ENCODE measurements around the gene MOV10L1.

Gene MOV10L1

GRCh38 chr22:50058061-50058905 is 31.5 kb upstream of the MOV10L1 start, which contains the start of gene TTLL8:
Gene TTLL8, minus strand, starts transcription at chr22:50058298.
- H3F3A ChIP-seq (ENCODE audit: insufficient read depth, low read length) = peaks cover 5% of the 10 kb centered on the region; the same call in 1 of the 2 replicates
- H3K9me2 ChIP-seq (replicated peaks; ENCODE audit: insufficient read depth, low read length) = no peaks in the 10 kb centered on the region
- H3K79me2 ChIP-seq (ENCODE audit: low read length) = no peaks in the 10 kb centered on the region
- H3K27ac ChIP-seq (ENCODE audit: low read length) = peak within 1 kb of the TSS; percentile 34; the same call in 1 of the 2 replicates
- no peak for TF ChIP-seq EZH2 (optimal IDR thresholded peaks at IDR 0.05; ENCODE audit: low read depth, low read length)
- H3K9me3 ChIP-seq (replicated peaks; ENCODE audit: insufficient read depth, low read length) = no peaks in the 10 kb centered on the region
- H3K36me3 ChIP-seq (replicated peaks; ENCODE audit: insufficient read depth, low read length) = no peaks in the 10 kb centered on the region
- H3K4me2 ChIP-seq (ENCODE audit: low read depth, low read length) = peak within 1 kb of the TSS; percentile 63
- no peak within 1 kb of the TSS for H3K9ac ChIP-seq (ENCODE audit: low read length)
- peak within 1 kb of the TSS; percentile 12; the same call in 1 of the 2 replicates for H3K4me3 ChIP-seq (ENCODE audit: low read length)
- peak within 1 kb of the TSS; percentile 58 for H2AFZ ChIP-seq (ENCODE audit: low read length)
- DNase-seq = no peak
- H3K4me1 ChIP-seq (ENCODE audit: low read length) = peaks cover 7% of the 10 kb centered on the region; the same call in 1 of the 2 replicates
- H3K27me3 ChIP-seq (replicated peaks; ENCODE audit: insufficient read depth, low read length) = peaks cover 47% of the 10 kb centered on the region
- H4K20me1 ChIP-seq (ENCODE audit: insufficient read depth, low read length) = no peaks in the 10 kb centered on the region

- peak; percentile 75 for DNase-seq
- peak overlapping the region; percentile 34; the same call in 1 of the 2 replicates for H3K27ac ChIP-seq (ENCODE audit: low read length)
- no peak overlapping the region for H3K9ac ChIP-seq (ENCODE audit: low read length)
- H3F3A ChIP-seq (ENCODE audit: insufficient read depth, low read length) = peaks cover 4% of the 10 kb centered on the region; the same call in 1 of the 2 replicates
- H3K4me3 ChIP-seq (ENCODE audit: low read length) = peak overlapping the region; percentile 12; the same call in 1 of the 2 replicates
- H3K4me1 ChIP-seq (ENCODE audit: low read length) = peaks cover 7% of the 10 kb centered on the region; the same call in 1 of the 2 replicates
- no peaks in the 10 kb centered on the region for H3K9me3 ChIP-seq (replicated peaks; ENCODE audit: insufficient read depth, low read length)
- H2AFZ ChIP-seq (ENCODE audit: low read length) = peak overlapping the region; percentile 58
- peaks cover 49% of the 10 kb centered on the region for H3K27me3 ChIP-seq (replicated peaks; ENCODE audit: insufficient read depth, low read length)
- H3K4me2 ChIP-seq (ENCODE audit: low read depth, low read length) = peak overlapping the region; percentile 63
- no peaks in the 10 kb centered on the region for H4K20me1 ChIP-seq (ENCODE audit: insufficient read depth, low read length)
- H3K79me2 ChIP-seq (ENCODE audit: low read length) = no peaks in the 10 kb centered on the region
- TF ChIP-seq CTCF (IDR thresholded peaks at IDR 0.05; ENCODE audit: low read length) (no peak), EZH2phosphoT487 (IDR thresholded peaks at IDR 0.05; ENCODE audit: low read length) (no peak), EZH2 (optimal IDR thresholded peaks at IDR 0.05; ENCODE audit: low read depth, low read length) (no peak)
- H3K36me3 ChIP-seq (replicated peaks; ENCODE audit: insufficient read depth, low read length) = no peaks in the 10 kb centered on the region
- H3K9me2 ChIP-seq (replicated peaks; ENCODE audit: insufficient read depth, low read length) = no peaks in the 10 kb centered on the region
These were observed 30.6 kb upstream of the MOV10L1 start for GRCh38 chr22:50058906-50059880.

GRCh38 chr22:50059881-50060262 is 29.9 kb upstream of the MOV10L1 start:
- no peak overlapping the region for H3K9ac ChIP-seq (ENCODE audit: low read length)
- H3K9me2 ChIP-seq (replicated peaks; ENCODE audit: insufficient read depth, low read length) = no peaks in the 10 kb centered on the region
- TF ChIP-seq EZH2phosphoT487 (IDR thresholded peaks at IDR 0.05; ENCODE audit: low read length) (no peak), EZH2 (optimal IDR thresholded peaks at IDR 0.05; ENCODE audit: low read depth, low read length) (no peak), CTCF (IDR thresholded peaks at IDR 0.05; ENCODE audit: low read length) (no peak)
- no peaks in the 10 kb centered on the region for H3K36me3 ChIP-seq (replicated peaks; ENCODE audit: insufficient read depth, low read length)
- H2AFZ ChIP-seq (ENCODE audit: low read length) = peak overlapping the region; percentile 58; the same call in 1 of the 2 replicates
- no peaks in the 10 kb centered on the region for H3K9me3 ChIP-seq (replicated peaks; ENCODE audit: insufficient read depth, low read length)
- no peak overlapping the region for H3K27ac ChIP-seq (ENCODE audit: low read length)
- no peaks in the 10 kb centered on the region for H3K79me2 ChIP-seq (ENCODE audit: low read length)
- peaks cover 56% of the 10 kb centered on the region for H3K27me3 ChIP-seq (replicated peaks; ENCODE audit: insufficient read depth, low read length)
- H3F3A ChIP-seq (ENCODE audit: insufficient read depth, low read length) = no peaks in the 10 kb centered on the region
- no peak overlapping the region for H3K4me3 ChIP-seq (ENCODE audit: low read length)
- no peaks in the 10 kb centered on the region for H4K20me1 ChIP-seq (ENCODE audit: insufficient read depth, low read length)
- DNase-seq = no peak
- H3K4me1 ChIP-seq (ENCODE audit: low read length) = peaks cover 7% of the 10 kb centered on the region; the same call in 1 of the 2 replicates
- H3K4me2 ChIP-seq (ENCODE audit: low read depth, low read length) = peak overlapping the region; percentile 63

Data from MM.1S (cell line).